GM18858 (cell line): ENCODE measurements around the gene RPAP3.
"Not testable (repeated sequence)": the region's sequence is repeated elsewhere in the genome, so short reads cannot be mapped to it uniquely, and the experiment has no call there.

Experiments used
- ATAC-seq: cut with Tn5 transposase; IDR thresholded peaks from one replicate; pipeline ENCODE4 v1.9.1; 2021; ENCODE audit not compliant: unreplicated experiment

The RPAP3 gene

GRCh38 chr12:47686645-47687240 lies 19.1 kb downstream of the RPAP3 start:
- peak; percentile 42 for ATAC-seq

- no peak for ATAC-seq
These were observed 26.0 kb downstream of the RPAP3 start for GRCh38 chr12:47679785-47680184.

GRCh38 chr12:47672068-47672467 lies 33.8 kb downstream of the RPAP3 start:
- no peak for ATAC-seq

GRCh38 chr12:47667935-47668334 lies 37.9 kb downstream of the RPAP3 start:
- ATAC-seq, result not testable (repeated sequence)

- no peak for ATAC-seq
These were observed 53.2 kb downstream of the RPAP3 start for GRCh38 chr12:47652521-47653234.

GRCh38 chr12:47651368-47652254 lies 54.2 kb downstream of the RPAP3 start:
- ATAC-seq, result peak; percentile 50

GRCh38 chr12:47650469-47650868 lies 55.4 kb downstream of the RPAP3 start:
- peak; percentile 84 for ATAC-seq

- no peak for ATAC-seq
These were observed 56.4 kb downstream of the RPAP3 start for GRCh38 chr12:47649381-47649780.

GRCh38 chr12:47648056-47648579 lies 57.7 kb downstream of the RPAP3 start:
- ATAC-seq, result no peak

- not testable (repeated sequence) for ATAC-seq
These were observed 63.5 kb downstream of the RPAP3 start for GRCh38 chr12:47642310-47642709.

- no peak for ATAC-seq
These were observed 68.7 kb downstream of the RPAP3 start for GRCh38 chr12:47636908-47637780.

- ATAC-seq, result not testable (repeated sequence)
These were observed 70.1 kb downstream of the RPAP3 start for GRCh38 chr12:47635770-47636169.

- no peak for ATAC-seq
These were observed 71.7 kb downstream of the RPAP3 start for GRCh38 chr12:47634127-47634526.

- ATAC-seq, result no peak
These were observed 83.9 kb downstream of the RPAP3 start for GRCh38 chr12:47621960-47622359.

GRCh38 chr12:47617476-47617875 lies 88.4 kb downstream of the RPAP3 start:
- ATAC-seq, result no peak

- ATAC-seq, result no peak
These were observed 89.4 kb downstream of the RPAP3 start for GRCh38 chr12:47616440-47616839.

GRCh38 chr12:47615711-47616110 lies 90.1 kb downstream of the RPAP3 start:
- no peak for ATAC-seq

GRCh38 chr12:47614521-47614920 lies 91.3 kb downstream of the RPAP3 start:
- no peak for ATAC-seq

GRCh38 chr12:47612953-47613352 lies 92.9 kb downstream of the RPAP3 start:
- ATAC-seq, result no peak

- ATAC-seq, result no peak
These were observed 93.9 kb downstream of the RPAP3 start for GRCh38 chr12:47611906-47612305.
